ENCODE measurements around the gene CCDC186. TPM values are rescaled to one million over a fixed set of nuclear protein-coding genes. Genes with fewer than 3 reads are reported as not detected.

Gene CCDC186
- total and polyA plus RNA-seq, 10 donors = 3.0 to 48.6 (median 31.9) TPM

DNA sequence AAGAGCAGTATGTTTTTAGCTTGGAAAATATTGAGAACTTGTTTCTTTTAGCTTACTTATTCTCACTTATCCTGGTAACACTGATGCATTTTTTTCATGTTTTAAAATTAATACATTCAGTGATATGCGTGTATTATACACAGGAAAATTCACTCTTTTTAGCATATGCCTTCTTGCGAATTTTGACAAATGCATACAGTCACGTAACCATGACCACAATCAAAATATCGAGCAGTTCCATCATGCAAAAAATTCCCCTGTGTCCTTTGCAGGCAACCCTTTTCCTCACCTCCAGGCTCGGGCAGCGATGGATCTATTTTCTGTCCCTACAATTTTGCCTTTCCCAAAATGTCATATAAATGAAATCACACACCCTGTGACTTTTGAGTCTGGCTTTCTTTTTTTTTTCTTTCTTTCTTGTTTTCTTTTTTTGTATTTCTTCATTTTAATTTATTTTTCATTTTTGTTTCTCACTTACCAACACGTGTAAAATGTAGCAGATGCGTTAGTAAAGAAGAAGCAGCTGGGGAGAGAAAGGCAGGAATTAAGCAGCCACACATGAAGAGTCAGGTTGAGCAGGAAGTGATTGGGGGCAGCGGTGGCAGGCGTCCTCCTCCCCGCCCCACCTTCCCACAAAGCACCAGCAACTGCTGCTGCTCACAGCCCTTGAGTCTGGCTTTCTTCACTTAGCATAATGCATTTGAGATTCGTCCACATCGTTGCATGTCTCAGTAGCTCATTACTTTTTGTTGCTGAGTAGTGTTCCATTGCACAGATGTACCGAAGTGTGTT lies 100.4 kb downstream of the CCDC186 start:
- Histone ChIP-seq H3K27me3 (replicated peaks in 1 of 7) (no peaks in the 10 kb centered on the region), H3K4me3 (no peak overlapping the region), H3K27ac (no peak overlapping the region), H3K4me1 (peaks cover 0 to 42% (median 12%) of the 10 kb centered on the region in 6 donors), H3K36me3 (no peaks in the 10 kb centered on the region), H3K9me3 (no peaks in the 10 kb centered on the region)
- TF ChIP-seq, protein P1, sequence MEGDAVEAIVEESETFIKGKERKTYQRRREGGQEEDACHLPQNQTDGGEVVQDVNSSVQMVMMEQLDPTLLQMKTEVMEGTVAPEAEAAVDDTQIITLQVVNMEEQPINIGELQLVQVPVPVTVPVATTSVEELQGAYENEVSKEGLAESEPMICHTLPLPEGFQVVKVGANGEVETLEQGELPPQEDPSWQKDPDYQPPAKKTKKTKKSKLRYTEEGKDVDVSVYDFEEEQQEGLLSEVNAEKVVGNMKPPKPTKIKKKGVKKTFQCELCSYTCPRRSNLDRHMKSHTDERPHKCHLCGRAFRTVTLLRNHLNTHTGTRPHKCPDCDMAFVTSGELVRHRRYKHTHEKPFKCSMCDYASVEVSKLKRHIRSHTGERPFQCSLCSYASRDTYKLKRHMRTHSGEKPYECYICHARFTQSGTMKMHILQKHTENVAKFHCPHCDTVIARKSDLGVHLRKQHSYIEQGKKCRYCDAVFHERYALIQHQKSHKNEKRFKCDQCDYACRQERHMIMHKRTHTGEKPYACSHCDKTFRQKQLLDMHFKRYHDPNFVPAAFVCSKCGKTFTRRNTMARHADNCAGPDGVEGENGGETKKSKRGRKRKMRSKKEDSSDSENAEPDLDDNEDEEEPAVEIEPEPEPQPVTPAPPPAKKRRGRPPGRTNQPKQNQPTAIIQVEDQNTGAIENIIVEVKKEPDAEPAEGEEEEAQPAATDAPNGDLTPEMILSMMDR (IDR thresholded peaks at IDR 0.05 in 8 of 11, conservative IDR thresholded peaks at IDR 0.05 in 3 of 11) = no peak
- TF ChIP-seq POLR2AphosphoS5 (IDR thresholded peaks at IDR 0.05) = peak in 1 of 3 donors; percentile 25
- 39 to 54% (median 44%) methylated on average over 14 of the region's 14 CpGs for WGBS, 5 donors
- DNase-seq = peak; percentile 81
- intact Hi-C loops (cut with DNase I; ENCODE audit: low total_unique reads) = no loop called here

DNA sequence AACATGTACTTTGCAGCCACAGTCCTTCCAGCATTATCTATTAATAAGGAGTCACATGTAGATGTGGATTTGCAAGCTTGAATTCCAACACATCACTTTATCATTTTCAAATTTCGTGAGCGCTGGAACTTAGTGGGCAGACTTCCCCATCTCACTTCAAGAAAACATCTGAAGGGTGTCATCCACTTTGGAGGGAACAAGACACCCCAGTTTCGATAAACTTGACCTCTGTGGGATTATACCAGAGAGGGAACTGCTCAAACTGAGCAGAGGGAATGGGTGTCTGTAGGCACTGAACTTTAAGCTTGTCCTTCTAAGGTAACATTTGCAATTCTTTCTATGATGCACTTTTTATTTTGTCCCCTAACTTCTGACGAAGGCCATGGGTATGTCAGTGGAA lies 102.8 kb downstream of the CCDC186 start:
- H3K36me3 ChIP-seq = no peaks in the 10 kb centered on the region
- H3K27me3 ChIP-seq (replicated peaks in 1 of 7) = no peaks in the 10 kb centered on the region
- no peak for TF ChIP-seq POLR2AphosphoS5 (IDR thresholded peaks at IDR 0.05)
- no peak for TF ChIP-seq POLR2A (IDR thresholded peaks at IDR 0.05)
- intact Hi-C loops (cut with DNase I; ENCODE audit: low total_unique reads) = no loop called here
- no peak overlapping the region for H3K27ac ChIP-seq
- WGBS, 5 donors = 60 to 78% (median 75%) methylated on average over 4 of the region's 4 CpGs
- H3K4me3 ChIP-seq = no peak overlapping the region
- no peaks in the 10 kb centered on the region for H3K9me3 ChIP-seq
- H3K4me1 ChIP-seq = peaks cover 2 to 44% (median 20%) of the 10 kb centered on the region in 6 donors
- DNase-seq = no peak

Small RNA genes lying within 50 kb of the gene (small RNA-seq; reads per million reads assigned to genes)
- gene RF02277 (0 reads per million in 4 donors), gene RNU6-709P (0 reads per million in 4 donors)

Other genes with a start within 250 kb of the CCDC186 start
- gene ADRB1, start 130.3 kb downstream of the CCDC186 start, total RNA-seq = 1 to 10 TPM; 1.5 to 4.8 (median 3.0) TPM
- under 1 TPM; 0.47 to 0.83 (median 0.50) TPM for gene ADRB1, start 130.3 kb downstream of the CCDC186 start, polyA plus RNA-seq
- 1 to 10 TPM in 5 of 7 donors, under 1 TPM in 2; 0.60 to 3.9 (median 1.2) TPM for gene TDRD1, start 5.2 kb upstream of the CCDC186 start, total RNA-seq
- gene TDRD1, start 5.2 kb upstream of the CCDC186 start, polyA plus RNA-seq = under 1 TPM; 0.02 to 0.13 (median 0.03) TPM
- gene VWA2, start 65.1 kb upstream of the CCDC186 start, total RNA-seq = 1 to 10 TPM in 4 of 7 donors, under 1 TPM in 2, not detected in 1; 0.46 to 1.9 (median 1.3) TPM
- under 1 TPM; 0.02 to 0.22 (median 0.07) TPM for gene VWA2, start 65.1 kb upstream of the CCDC186 start, polyA plus RNA-seq
- gene AFAP1L2, start 230.3 kb upstream of the CCDC186 start, total RNA-seq = 100 to 1,000 TPM; 119 to 273 (median 191) TPM
- gene AFAP1L2, start 230.3 kb upstream of the CCDC186 start, polyA plus RNA-seq = 10 to 100 TPM; 18.3 to 71.5 (median 19.3) TPM